Lower leg skin (tissue), 4 donors: ENCODE measurements around the gene COL13A1. TPM values are rescaled to one million over a fixed set of nuclear protein-coding genes. Genes with fewer than 3 reads are reported as not detected.

Experiments
- DNase-seq, 2 donors: peaks; one replicate each; pipeline ENCODE4 v3.0.0-alpha.2; 2019; ENCODE audit warnings: low spot score in 2 of 2
- H3K4me3 ChIP-seq: fragments of 200-600 bp; sonication (generic); 2 replicates; pipeline ENCODE4 v1.5.1; 2017; ENCODE audit warnings: mild to moderate bottlenecking, low read depth; ENCODE audit not compliant: poor library complexity, severe bottlenecking
- CTCF ChIP-seq, 3 donors: fragments of 450-650 bp; IDR thresholded peaks; one replicate each; pipeline ENCODE4 v1.5.1; 2016; ENCODE audit warnings: antibody characterized with exemption in 3 of 3, mild to moderate bottlenecking in 3 of 3, moderate library complexity in 2 of 3
- POLR2A ChIP-seq, 2 donors: fragments of 450-650 bp; IDR thresholded peaks; one replicate each; pipeline ENCODE4 v1.6.1; 2016 to 2017; ENCODE audit warnings: antibody characterized with exemption in 2 of 2, mild to moderate bottlenecking in 1 of 2, moderate library complexity in 1 of 2
- WGBS, 2 donors: methylation state at CpG; one replicate each; pipeline ENCODE4 v1.1.5; 2018; 5-methylcytosine and 5-hydroxymethylcytosine counted together
- intact Hi-C: fragments of 100-400 bp; cut with DNase I; formaldehyde crosslinking; loops from one replicate; pipeline ENCODE4 v1.15.0; 2023; ENCODE audit warnings: low total_unique reads
- total RNA-seq, 4 donors: library from RNA; depleted of rRNA; stranded (reverse); fragments of >200 nt; gene quantifications; one replicate each; pipeline ENCODE4 v1.1.0, GENCODE V29; 2016

COL13A1 gene
- total RNA-seq, 4 donors from 2014 or later: 0.93 to 2.3 (median 1.3) TPM

DNA sequence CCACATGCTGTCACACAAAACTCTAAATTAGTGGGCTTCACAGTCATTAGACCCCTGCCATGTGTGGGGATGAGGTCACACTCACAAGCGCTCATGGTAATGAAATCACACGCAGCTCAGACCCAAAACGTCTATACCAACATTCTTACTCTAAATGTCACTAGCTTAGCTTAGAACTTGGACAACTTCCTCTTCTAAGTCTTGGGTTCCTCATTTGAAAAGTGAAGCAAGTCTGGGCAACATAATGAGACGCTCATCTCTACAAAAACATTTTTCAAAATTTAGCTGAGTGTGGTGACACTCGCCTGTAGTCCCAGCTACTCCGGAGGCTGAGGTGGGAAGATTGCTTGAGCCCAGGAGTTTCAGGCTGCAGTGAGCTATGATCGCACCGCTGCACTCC, 158.2 kb downstream of the COL13A1 start:
- intact Hi-C loops: no loop called here
- no peak for DNase-seq
- 72 to 75% methylated on average over 8 of the region's 8 CpGs for WGBS, 2 donors
- TF ChIP-seq POLR2A (IDR thresholded peaks at IDR 0.05) (no peak), CTCF (IDR thresholded peaks at IDR 0.05) (no peak)
- H3K4me3 ChIP-seq: no peak overlapping the region

DNA sequence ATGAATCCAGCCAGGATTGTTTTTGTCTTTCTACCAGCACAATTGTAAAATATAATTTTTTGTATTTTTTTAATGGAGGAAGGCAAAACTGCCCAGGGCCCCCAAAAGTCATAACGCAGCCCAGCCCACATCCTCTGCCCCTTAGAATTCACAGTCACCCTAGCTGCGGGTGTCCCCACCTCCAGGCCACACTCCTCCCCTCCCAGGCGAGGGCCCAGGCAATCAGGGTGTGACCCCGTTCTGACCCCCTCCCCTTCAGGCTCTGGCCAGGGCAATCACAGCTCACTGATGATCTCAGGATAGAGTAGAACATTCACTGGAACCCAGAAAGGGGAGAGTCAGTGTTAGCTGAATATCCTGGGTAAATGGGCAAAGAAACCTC, 158.9 kb downstream of the COL13A1 start:
- peak in 1 of 2 donors; percentile 70 for DNase-seq
- 78 to 83% methylated on average over 4 of the region's 4 CpGs for WGBS, 2 donors
- no peak for TF ChIP-seq POLR2A (IDR thresholded peaks at IDR 0.05)
- no peak for TF ChIP-seq CTCF (IDR thresholded peaks at IDR 0.05)
- intact Hi-C loops: no loop called here
- H3K4me3 ChIP-seq: no peak overlapping the region

DNA sequence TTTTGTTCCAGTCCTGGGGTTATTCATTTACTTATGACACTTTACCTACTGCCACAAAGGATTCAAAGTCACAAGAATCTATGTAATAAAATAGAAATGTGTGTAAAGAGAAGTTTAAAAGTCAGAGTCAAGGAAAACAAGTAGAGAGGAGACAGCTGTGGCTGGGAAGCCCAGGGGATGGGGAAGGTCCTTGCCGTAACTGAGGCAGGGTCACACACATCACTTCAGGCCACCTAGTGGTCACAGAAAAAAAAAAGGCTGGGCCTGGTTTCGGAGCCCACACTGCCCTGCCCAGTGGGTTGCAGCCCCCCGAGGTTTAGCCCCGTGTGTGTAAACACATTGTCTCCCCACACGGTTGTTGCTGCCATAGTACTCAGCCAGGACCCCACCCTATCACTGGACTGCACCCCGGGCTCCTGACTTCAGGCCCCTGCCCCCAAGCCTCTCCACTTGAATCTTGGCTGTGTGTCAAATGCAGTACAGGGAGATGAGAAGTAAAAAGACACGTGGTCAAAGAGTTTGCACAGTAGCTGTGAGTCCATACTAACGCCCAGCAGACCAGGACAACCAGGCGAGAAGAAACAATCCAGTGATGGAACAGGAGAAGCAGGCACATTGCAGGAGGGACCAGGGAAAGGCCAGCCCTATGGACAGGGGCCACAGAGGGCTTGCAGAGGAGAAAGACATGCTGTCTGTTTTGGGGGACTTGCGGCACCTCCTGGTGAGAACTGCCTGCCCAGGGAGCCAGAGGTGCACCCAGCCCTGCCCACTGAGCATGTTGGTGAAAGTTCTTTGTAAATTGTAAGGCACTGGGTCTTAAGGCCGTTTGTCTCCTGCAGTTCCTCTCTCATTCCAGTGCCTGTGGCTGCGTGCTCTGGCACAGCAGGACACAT, 159.5 kb downstream of the COL13A1 start:
- TF ChIP-seq POLR2A (IDR thresholded peaks at IDR 0.05): no peak
- TF ChIP-seq CTCF (IDR thresholded peaks at IDR 0.05): no peak
- no peak overlapping the region for H3K4me3 ChIP-seq
- intact Hi-C loops: no loop called here
- 54 to 65% methylated on average over 11 to 12 of the region's 12 CpGs for WGBS, 2 donors
- peak in 1 of 2 donors; percentile 77 for DNase-seq

DNA sequence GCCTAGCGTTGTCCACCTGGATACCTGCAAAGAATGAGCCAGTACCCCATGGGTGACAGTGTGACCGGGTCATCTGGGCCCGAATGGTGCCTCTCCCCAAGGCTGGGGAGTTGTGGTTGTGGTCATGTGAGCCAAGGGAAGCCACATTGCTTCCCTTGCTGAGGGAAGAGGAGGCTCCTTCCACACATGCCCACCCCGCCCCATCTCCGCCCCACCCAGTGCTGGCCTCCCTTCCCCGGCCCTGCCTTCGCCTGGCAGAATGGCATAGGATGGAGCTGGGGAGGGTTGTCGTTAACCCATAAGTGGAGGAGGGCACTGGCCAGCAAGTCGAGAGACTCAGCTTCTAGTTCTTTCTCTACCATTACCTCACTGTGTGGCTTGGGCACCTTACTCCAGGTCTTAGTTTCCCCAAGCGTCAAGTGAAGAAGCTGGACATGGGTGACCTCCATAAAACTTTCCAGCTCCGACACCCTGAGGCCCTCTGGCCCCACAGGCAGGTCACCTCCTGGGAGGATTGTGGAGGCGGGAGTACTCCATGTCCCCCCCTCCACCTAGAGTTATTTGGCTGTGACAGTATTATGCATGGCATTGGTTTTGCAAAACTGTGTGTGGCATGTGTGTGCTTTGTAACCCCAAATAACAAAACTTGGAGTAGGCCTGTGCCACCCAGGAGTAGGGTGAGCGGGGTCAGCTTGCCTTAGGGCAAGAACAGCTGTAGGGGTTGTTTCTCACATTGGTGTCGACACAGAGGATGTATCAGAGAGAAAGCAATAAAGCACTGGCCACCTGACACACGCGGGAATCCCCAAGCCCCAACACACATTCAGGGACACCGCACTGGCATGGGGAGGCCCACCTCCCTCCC, 160.4 kb downstream of the COL13A1 start:
- peak; percentile 6 to 81 for DNase-seq
- no peak overlapping the region for H3K4me3 ChIP-seq
- intact Hi-C loops: no loop called here
- TF ChIP-seq CTCF (IDR thresholded peaks at IDR 0.05): no peak
- no peak for TF ChIP-seq POLR2A (IDR thresholded peaks at IDR 0.05)
- 57 to 71% methylated on average over 14 to 16 of the region's 17 CpGs for WGBS, 2 donors

GRCh38 chr10:69962746-69963135, 161.0 kb downstream of the COL13A1 start:
- intact Hi-C loops: no loop called here
- peak in 1 of 2 donors; percentile 1 for DNase-seq
- no peak overlapping the region for H3K4me3 ChIP-seq
- 63 to 71% methylated on average over 3 of the region's 3 CpGs for WGBS, 2 donors
- TF ChIP-seq POLR2A (IDR thresholded peaks at IDR 0.05) (no peak), CTCF (IDR thresholded peaks at IDR 0.05) (no peak)
